Immature natural killer cell (primary cell): ENCODE measurements around the gene POU3F1. TPM values are rescaled to one million over a fixed set of nuclear protein-coding genes. Genes with fewer than 3 reads are reported as not detected.

Experiments
- DNase-seq, 3 donors: peaks; one replicate each; pipeline ENCODE4 v3.0.0; 2022; ENCODE audit warnings: mixed read lengths in 1 of 3
- H3K27ac Mint-ChIP-seq, 6 donors: one replicate each; pipeline ENCODE4 v1.8.0; 2020; ENCODE audit warnings: mixed read lengths in 6 of 6, mild to moderate bottlenecking in 5 of 6, inconsistent platforms in 4 of 6, moderate library complexity in 3 of 6
- H3K27me3 Mint-ChIP-seq, 3 donors: one replicate each; pipeline ENCODE4 v1.8.0; 2020 to 2021; ENCODE audit warnings: low read depth in 3 of 3, mild to moderate bottlenecking in 3 of 3, mixed read lengths in 3 of 3, moderate library complexity in 3 of 3, inconsistent platforms in 1 of 3
- H3K36me3 Mint-ChIP-seq, 3 donors: one replicate each; pipeline ENCODE4 v1.8.0; 2020; ENCODE audit warnings: mixed read lengths in 3 of 3, inconsistent platforms in 2 of 3, mild to moderate bottlenecking in 2 of 3
- H3K4me1 Mint-ChIP-seq, 2 donors: one replicate each; pipeline ENCODE4 v1.8.0; 2020; ENCODE audit warnings: inconsistent platforms in 2 of 2, mild to moderate bottlenecking in 2 of 2, mixed read lengths in 2 of 2, moderate library complexity in 1 of 2
- H3K4me3 Mint-ChIP-seq, 5 donors: one replicate each; pipeline ENCODE4 v1.8.0; 2020; ENCODE audit warnings: mild to moderate bottlenecking in 5 of 5, mixed read lengths in 5 of 5, inconsistent platforms in 3 of 5, moderate library complexity in 3 of 5
- H3K9me3 Mint-ChIP-seq, 6 donors: one replicate each; pipeline ENCODE4 v1.8.0; 2020; ENCODE audit warnings: mild to moderate bottlenecking in 6 of 6, mixed read lengths in 6 of 6, inconsistent platforms in 4 of 6, moderate library complexity in 3 of 6
- polyA plus RNA-seq, 3 donors: library from polyadenylated mRNA; unstranded; fragments of 300-500 nt; fragmentation: Illumina TruSeq; gene quantifications; one replicate each; pipeline ENCODE4 v1.2.3, GENCODE V29; 2021

POU3F1 gene
- polyA plus RNA-seq: under 1 TPM in 2 of 3 donors, not detected in 1; 0.14 to 0.43 TPM

- DNase-seq: peak in 1 of 3 donors; percentile 30
- Mint-ChIP-seq H3K27me3 (peaks cover 9 to 29% (median 24%) of the 10 kb centered on the region in 3 donors), H3K27ac (no peak within 1 kb of the TSS), H3K4me1 (peaks cover 12 to 14% of the 10 kb centered on the region in 2 donors), H3K4me3 (peak within 1 kb of the TSS; percentile 69 to 77 (median 76)), H3K36me3 (no peaks in the 10 kb centered on the region), H3K9me3 (no peaks in the 10 kb centered on the region)
Observed at GRCh38 chr1:38046333-38046883, at the start of gene POU3F1. TSS of gene POU3F1 (minus strand) at chr1:38046793. CDS start at chr1:38046743, 50 bp downstream.

DNA sequence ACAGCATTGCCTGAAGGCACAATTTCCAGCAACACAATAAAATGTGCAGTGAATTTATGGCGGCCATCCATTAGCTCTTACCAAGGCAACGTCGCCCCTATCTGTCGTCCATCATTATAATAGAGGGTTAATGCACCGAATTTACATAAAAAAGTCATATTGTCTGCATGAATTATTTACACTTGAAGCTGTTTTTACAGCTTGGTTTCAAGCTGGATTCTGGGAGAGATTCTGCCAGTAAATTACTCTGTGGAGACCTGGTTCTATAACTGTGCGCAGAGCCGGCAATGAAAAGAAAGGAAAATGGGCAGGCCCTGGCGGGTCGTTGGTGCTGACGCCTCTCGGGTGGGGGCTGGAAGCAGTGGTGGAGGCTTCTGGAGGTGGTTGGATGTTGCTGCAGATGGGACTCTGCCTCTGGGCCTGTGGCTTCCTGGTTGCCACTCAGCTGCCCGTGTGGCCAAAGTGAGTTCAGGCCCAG, 48.9 kb upstream of the POU3F1 start:
- no peak for DNase-seq
- Mint-ChIP-seq H3K9me3 (no peaks in the 10 kb centered on the region), H3K27ac (no peak overlapping the region), H3K36me3 (no peaks in the 10 kb centered on the region), H3K4me1 (no peaks in the 10 kb centered on the region), H3K27me3 (peaks cover 5 to 9% (median 9%) of the 10 kb centered on the region in 3 donors), H3K4me3 (no peak overlapping the region)

- H3K27me3 Mint-ChIP-seq: peaks cover 5 to 10% (median 9%) of the 10 kb centered on the region in 3 donors
- no peaks in the 10 kb centered on the region for H3K4me1 Mint-ChIP-seq
- no peak overlapping the region for H3K27ac Mint-ChIP-seq
- DNase-seq: no peak
- no peaks in the 10 kb centered on the region for H3K9me3 Mint-ChIP-seq
- H3K4me3 Mint-ChIP-seq: no peak overlapping the region
- H3K36me3 Mint-ChIP-seq: no peaks in the 10 kb centered on the region
Observed at GRCh38 chr1:38094711-38095290, 48.2 kb upstream of the POU3F1 start.

GRCh38 chr1:38093569-38094520, 47.3 kb upstream of the POU3F1 start:
- no peaks in the 10 kb centered on the region for H3K36me3 Mint-ChIP-seq
- peaks cover 8 to 10% (median 9%) of the 10 kb centered on the region in 3 donors for H3K27me3 Mint-ChIP-seq
- H3K9me3 Mint-ChIP-seq: no peaks in the 10 kb centered on the region
- DNase-seq: no peak
- H3K4me3 Mint-ChIP-seq: no peak overlapping the region
- H3K4me1 Mint-ChIP-seq: no peaks in the 10 kb centered on the region
- H3K27ac Mint-ChIP-seq: no peak overlapping the region

DNA sequence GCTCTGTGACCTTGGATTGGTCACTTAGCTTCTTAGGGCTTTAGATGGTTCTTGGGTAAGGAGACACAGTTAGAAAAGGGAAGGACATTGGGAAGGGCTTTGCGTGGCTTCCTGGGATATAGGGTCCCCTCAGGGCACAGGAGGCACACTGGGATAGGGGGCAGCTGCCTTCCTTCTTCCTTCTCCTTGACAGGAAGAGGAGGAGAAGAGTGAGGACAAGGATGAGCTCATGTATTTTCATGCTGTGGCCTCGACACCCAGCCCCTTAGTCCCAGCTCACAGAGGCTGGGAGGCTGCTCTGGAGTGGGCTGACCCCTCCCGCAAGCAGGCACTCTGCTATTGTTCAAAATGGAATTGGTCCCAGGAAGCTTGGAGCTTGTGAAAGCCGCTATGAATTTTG, 45.7 kb upstream of the POU3F1 start:
- Mint-ChIP-seq H3K27ac (no peak overlapping the region), H3K4me3 (no peak overlapping the region), H3K27me3 (peaks cover 8 to 9% (median 8%) of the 10 kb centered on the region in 3 donors), H3K36me3 (no peaks in the 10 kb centered on the region), H3K9me3 (no peaks in the 10 kb centered on the region), H3K4me1 (no peaks in the 10 kb centered on the region)
- no peak for DNase-seq

DNA sequence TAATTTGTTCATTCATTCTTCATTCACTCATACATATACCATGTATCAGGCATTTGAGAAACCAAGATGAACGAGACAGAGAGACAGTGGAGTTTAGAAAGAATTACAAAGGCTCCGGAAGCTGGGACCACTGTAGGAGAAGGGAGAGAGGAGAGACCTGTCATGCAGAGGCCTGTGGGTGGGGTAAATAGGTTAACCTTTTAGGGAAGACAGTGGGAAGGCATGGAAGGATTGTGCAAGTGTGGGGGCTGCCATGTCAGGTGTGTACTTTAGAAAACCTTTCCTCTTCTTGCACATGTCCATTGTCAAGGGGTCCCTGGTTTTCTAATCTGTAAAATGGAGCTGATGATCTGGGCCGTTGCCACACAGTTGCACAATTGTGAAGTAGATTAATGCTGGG, 44.2 kb upstream of the POU3F1 start:
- H3K27me3 Mint-ChIP-seq: peaks cover 8 to 9% (median 8%) of the 10 kb centered on the region in 3 donors
- H3K9me3 Mint-ChIP-seq: no peaks in the 10 kb centered on the region
- no peak overlapping the region for H3K27ac Mint-ChIP-seq
- no peaks in the 10 kb centered on the region for H3K36me3 Mint-ChIP-seq
- H3K4me1 Mint-ChIP-seq: no peaks in the 10 kb centered on the region
- no peak overlapping the region for H3K4me3 Mint-ChIP-seq
- no peak for DNase-seq

- H3K27ac Mint-ChIP-seq: no peak overlapping the region
- no peaks in the 10 kb centered on the region for H3K36me3 Mint-ChIP-seq
- no peaks in the 10 kb centered on the region for H3K4me1 Mint-ChIP-seq
- H3K27me3 Mint-ChIP-seq: peaks cover 8 to 9% (median 8%) of the 10 kb centered on the region in 3 donors
- H3K4me3 Mint-ChIP-seq: no peak overlapping the region
- DNase-seq: no peak
- H3K9me3 Mint-ChIP-seq: no peaks in the 10 kb centered on the region
Observed at GRCh38 chr1:38089712-38090360, 43.2 kb upstream of the POU3F1 start.

- no peak overlapping the region for H3K27ac Mint-ChIP-seq
- H3K4me3 Mint-ChIP-seq: no peak overlapping the region
- no peak for DNase-seq
- peaks cover 8 to 9% (median 8%) of the 10 kb centered on the region in 3 donors for H3K27me3 Mint-ChIP-seq
- no peaks in the 10 kb centered on the region for H3K9me3 Mint-ChIP-seq
- H3K36me3 Mint-ChIP-seq: no peaks in the 10 kb centered on the region
- no peaks in the 10 kb centered on the region for H3K4me1 Mint-ChIP-seq
Observed at GRCh38 chr1:38088791-38089190, 42.2 kb upstream of the POU3F1 start.

DNA sequence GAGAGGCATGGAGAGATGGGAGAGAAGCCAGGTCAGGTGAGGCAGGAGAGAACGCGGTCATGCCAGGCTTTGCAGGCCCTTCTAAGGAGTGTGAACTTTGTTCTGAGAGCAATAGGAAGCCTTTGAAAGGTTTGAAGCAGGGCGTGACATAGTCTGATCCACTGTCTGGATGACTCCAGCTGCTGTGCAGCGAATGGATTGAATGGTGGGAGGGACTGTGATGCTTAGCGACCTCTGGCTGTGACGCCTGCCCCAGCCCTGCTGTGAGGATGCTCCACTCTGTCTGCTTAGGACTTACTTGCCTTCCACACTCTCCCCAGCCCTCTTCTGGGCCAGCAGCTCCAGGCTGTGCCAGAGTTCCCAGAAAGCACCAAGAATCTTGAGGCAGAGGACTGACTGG, 41.8 kb upstream of the POU3F1 start:
- DNase-seq: no peak
- peaks cover 7 to 9% (median 7%) of the 10 kb centered on the region in 3 donors for H3K27me3 Mint-ChIP-seq
- no peak overlapping the region for H3K4me3 Mint-ChIP-seq
- H3K27ac Mint-ChIP-seq: no peak overlapping the region
- H3K9me3 Mint-ChIP-seq: no peaks in the 10 kb centered on the region
- H3K4me1 Mint-ChIP-seq: no peaks in the 10 kb centered on the region
- H3K36me3 Mint-ChIP-seq: no peaks in the 10 kb centered on the region

GRCh38 chr1:38087676-38088075, 41.1 kb upstream of the POU3F1 start:
- Mint-ChIP-seq H3K27ac (no peak overlapping the region), H3K36me3 (no peaks in the 10 kb centered on the region), H3K4me1 (no peaks in the 10 kb centered on the region), H3K9me3 (no peaks in the 10 kb centered on the region), H3K4me3 (no peak overlapping the region), H3K27me3 (peaks cover 4 to 7% (median 5%) of the 10 kb centered on the region in 3 donors)
- no peak for DNase-seq

- H3K36me3 Mint-ChIP-seq: no peaks in the 10 kb centered on the region
- no peak overlapping the region for H3K27ac Mint-ChIP-seq
Observed at GRCh38 chr1:38085666-38086330, 39.2 kb upstream of the POU3F1 start.

DNA sequence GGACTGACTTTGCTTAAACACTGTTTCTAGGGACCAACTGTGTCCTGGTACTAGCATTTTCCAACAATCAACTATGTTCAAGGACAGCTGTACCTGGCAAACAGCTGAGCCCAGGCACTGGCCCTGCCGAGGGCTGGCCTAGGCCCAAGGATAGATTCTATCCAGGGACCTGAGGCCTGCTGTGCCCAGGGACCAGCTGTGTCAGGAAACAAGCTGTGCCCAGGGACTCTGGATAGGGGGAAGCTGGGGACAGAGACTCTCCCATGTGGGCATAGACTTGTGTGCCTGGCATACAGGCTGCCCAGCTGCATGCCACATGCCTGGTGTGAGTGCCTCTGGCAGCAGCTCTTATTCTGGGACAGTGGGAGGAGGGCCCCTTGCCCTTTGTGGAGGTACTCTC, 38.1 kb upstream of the POU3F1 start:
- no peak overlapping the region for H3K4me3 Mint-ChIP-seq
- no peaks in the 10 kb centered on the region for H3K4me1 Mint-ChIP-seq
- no peaks in the 10 kb centered on the region for H3K9me3 Mint-ChIP-seq
- no peak overlapping the region for H3K27ac Mint-ChIP-seq
- H3K27me3 Mint-ChIP-seq: peaks cover 0 to 6% (median 0%) of the 10 kb centered on the region in 3 donors
- DNase-seq: no peak
- no peaks in the 10 kb centered on the region for H3K36me3 Mint-ChIP-seq

More at GRCh38 chr1:38085666-38086330, 39.2 kb upstream of the POU3F1 start:
- no peak overlapping the region for H3K4me3 Mint-ChIP-seq
- H3K27me3 Mint-ChIP-seq: peaks cover 3 to 8% (median 4%) of the 10 kb centered on the region in 3 donors
- no peaks in the 10 kb centered on the region for H3K4me1 Mint-ChIP-seq
- DNase-seq: no peak
- H3K9me3 Mint-ChIP-seq: no peaks in the 10 kb centered on the region

GRCh38 chr1:38084113-38084512, 37.5 kb upstream of the POU3F1 start:
- no peak overlapping the region for H3K4me3 Mint-ChIP-seq
- H3K27ac Mint-ChIP-seq: no peak overlapping the region
- H3K4me1 Mint-ChIP-seq: no peaks in the 10 kb centered on the region
- no peak for DNase-seq
- H3K36me3 Mint-ChIP-seq: no peaks in the 10 kb centered on the region
- peaks cover 2 to 6% (median 2%) of the 10 kb centered on the region in 3 donors for H3K27me3 Mint-ChIP-seq
- H3K9me3 Mint-ChIP-seq: no peaks in the 10 kb centered on the region
